HCT116 (cell line): ENCODE data around the gene RNASEH2A. TPM values are rescaled to one million over a fixed set of nuclear protein-coding genes. Genes with fewer than 3 reads are reported as not detected.

Experiments used
- ATAC-seq: fragments of 200-7000 bp; cut with Tn5 transposase; 2 replicates; pipeline ENCODE4 v1.9.1; 2020; ENCODE audit warnings: mild to moderate bottlenecking, moderate library complexity
- BruUV-seq: library from RNA; stranded (reverse); fragments of 400-500 nt; replicated peaks from 2 replicates; lab custom pipeline; 2021; lab: Mats Ljungman, UMichigan
- CTCF ChIA-PET: fragments of 300-600 bp; sonication (Branson Sonifier 250); formaldehyde crosslinking; loops from one replicate; lab custom pipeline; 2021; ENCODE audit warnings: antibody characterized with exemption; lab: Charles Lee
- POLR2A ChIA-PET: fragments of 300-600, 350-600 bp; sonication (Branson Sonifier 250); formaldehyde crosslinking; loops from one replicate; lab custom pipeline; 2021; ENCODE audit warnings: antibody characterized with exemption; lab: Charles Lee
- RAD21 ChIA-PET, 2 experiments: fragments of 300-600 bp; sonication (Branson Sonifier 250); formaldehyde crosslinking; loops; one replicate each; lab custom pipeline; 2023; ENCODE audit warnings: low total read pairs in 2 of 2; ENCODE audit not compliant: uncharacterized antibody in 2 of 2, unreplicated experiment in 2 of 2, low non-redundant PET in 1 of 2; lab: Charles Lee
- DNase-seq: peaks from one replicate; pipeline ENCODE4 v3.0.0-alpha.2; 2010; ENCODE audit warnings: low read depth, low spot score
- H2AFZ ChIP-seq: fragments of 200-600 bp; shearing (Covaris generic), sonication (generic); 2 replicates; pipeline ENCODE4 v1.6.1; 2017; ENCODE audit warnings: low read depth, mixed run types, mixed read lengths, antibody characterized with exemption, low read length; ENCODE audit not compliant: poor library complexity, severe bottlenecking
- H3K27ac ChIP-seq: 2 replicates; pipeline ENCODE4 v1.5.1; 2012; ENCODE audit warnings: low read depth, low read length
- H3K27me3 ChIP-seq: fragments of 200-600 bp; sonication (generic); 2 replicates; pipeline ENCODE4 v1.6.1; 2016; ENCODE audit warnings: mixed run types, low read length, mixed read lengths; ENCODE audit not compliant: insufficient read depth
- H3K36me3 ChIP-seq, 2 experiments: fragments of 200-500 bp in 1 of 2; fragments of 200-600 bp in 1 of 2; sonication (Bioruptor generic) in 1 of 2; sonication (generic) in 1 of 2; 2 replicates each; pipeline versions ENCODE4 v1.5.1 to v1.6.1; 2014 to 2016; ENCODE audit warnings: low read length in 2 of 2, inconsistent platforms in 1 of 2, mixed read lengths in 1 of 2, mixed run types in 1 of 2; ENCODE audit not compliant: insufficient read depth in 2 of 2, control insufficient read depth in 1 of 2
- H3K4me1 ChIP-seq, 2 experiments: fragments of 200-600 bp in 1 of 2; sonication (generic) in 1 of 2; 2 replicates each; pipeline versions ENCODE4 v1.5.1 to v1.6.1; 2012 to 2017; ENCODE audit warnings: low read length in 2 of 2, inconsistent platforms in 1 of 2, mild to moderate bottlenecking in 1 of 2, mixed read lengths in 1 of 2, mixed run types in 1 of 2, moderate library complexity in 1 of 2; ENCODE audit not compliant: insufficient read depth in 2 of 2, control insufficient read depth in 1 of 2
- H3K4me2 ChIP-seq: fragments of 200-600 bp; sonication (generic); 2 replicates; pipeline ENCODE4 v1.6.1; 2017; ENCODE audit warnings: mixed run types, low read length, mixed read lengths
- H3K4me3 ChIP-seq, 2 experiments: fragments of 200-600 bp in 1 of 2; sonication (generic) in 1 of 2; replicated peaks in 1 of 2; 2 replicates each; pipeline ENCODE4 v1.5.1; 2011 to 2016; ENCODE audit warnings: low read length in 2 of 2, control low read depth in 1 of 2, low read depth in 1 of 2, mild to moderate bottlenecking in 1 of 2, mixed read lengths in 1 of 2, mixed run types in 1 of 2
- H3K79me2 ChIP-seq: fragments of 200-600 bp; sonication (generic); 2 replicates; pipeline ENCODE4 v1.6.1; 2017; ENCODE audit warnings: mild to moderate bottlenecking, mixed run types, low read length, moderate library complexity, mixed read lengths; ENCODE audit not compliant: insufficient read depth
- H3K9ac ChIP-seq: fragments of 200-600 bp; sonication (generic); 2 replicates; pipeline ENCODE4 v1.6.1; 2016; ENCODE audit warnings: low read length, mixed read lengths
- H3K9me2 ChIP-seq: fragments of 200-600 bp; sonication (generic), shearing (Covaris generic); 2 replicates; pipeline ENCODE4 v1.6.1; 2017; ENCODE audit warnings: mixed run types, mild to moderate bottlenecking, moderate library complexity; ENCODE audit not compliant: insufficient read depth
- H3K9me3 ChIP-seq, 2 experiments: fragments of 200-500 bp in 1 of 2; fragments of 200-600 bp in 1 of 2; sonication (Bioruptor generic) in 1 of 2; sonication (generic) in 1 of 2; 2 replicates each; pipeline ENCODE4 v1.6.1; 2014 to 2017; ENCODE audit warnings: low read length in 2 of 2, mixed read lengths in 2 of 2, inconsistent platforms in 1 of 2, low read depth in 1 of 2, mild to moderate bottlenecking in 1 of 2, mixed run types in 1 of 2, moderate library complexity in 1 of 2; ENCODE audit not compliant: control insufficient read depth in 1 of 2, insufficient read depth in 1 of 2
- H4K20me1 ChIP-seq: fragments of 200-600 bp; sonication (generic), shearing (Covaris generic); 2 replicates; pipeline ENCODE4 v1.6.1; 2017; ENCODE audit warnings: mixed run types, mild to moderate bottlenecking, moderate library complexity; ENCODE audit not compliant: insufficient read depth
- EGR1 ChIP-seq: IDR thresholded peaks from 2 replicates; pipeline ENCODE4 v1.6.1; 2012; ENCODE audit warnings: low read depth
- JUND ChIP-seq: IDR thresholded peaks from 2 replicates; pipeline ENCODE4 v1.6.1; 2012
- POLR2A ChIP-seq: IDR thresholded peaks from 2 replicates; pipeline ENCODE4 v1.7.0; 2011; ENCODE audit warnings: borderline replicate concordance; ENCODE audit not compliant: insufficient read depth, insufficient read length; ENCODE audit errors: extremely low read depth
- POLR2AphosphoS5 ChIP-seq: IDR thresholded peaks from 2 replicates; pipeline ENCODE4 v1.6.1; 2011; ENCODE audit warnings: mild to moderate bottlenecking, low read depth, low read length, moderate library complexity
- intact Hi-C: fragments of 100-400 bp; cut with micrococcal nuclease; formaldehyde crosslinking; loops from 2 replicates; pipeline ENCODE4 v1.10.0; 2022
- total RNA-seq: library from RNA; stranded (reverse); gene quantifications from one replicate; pipeline ENCODE4 v1.2.1, GENCODE V29; 2021; ENCODE audit not compliant: unreplicated experiment

Gene RNASEH2A
- total RNA-seq, 1 experiment from 2014 or later: 54.5 TPM

DNA sequence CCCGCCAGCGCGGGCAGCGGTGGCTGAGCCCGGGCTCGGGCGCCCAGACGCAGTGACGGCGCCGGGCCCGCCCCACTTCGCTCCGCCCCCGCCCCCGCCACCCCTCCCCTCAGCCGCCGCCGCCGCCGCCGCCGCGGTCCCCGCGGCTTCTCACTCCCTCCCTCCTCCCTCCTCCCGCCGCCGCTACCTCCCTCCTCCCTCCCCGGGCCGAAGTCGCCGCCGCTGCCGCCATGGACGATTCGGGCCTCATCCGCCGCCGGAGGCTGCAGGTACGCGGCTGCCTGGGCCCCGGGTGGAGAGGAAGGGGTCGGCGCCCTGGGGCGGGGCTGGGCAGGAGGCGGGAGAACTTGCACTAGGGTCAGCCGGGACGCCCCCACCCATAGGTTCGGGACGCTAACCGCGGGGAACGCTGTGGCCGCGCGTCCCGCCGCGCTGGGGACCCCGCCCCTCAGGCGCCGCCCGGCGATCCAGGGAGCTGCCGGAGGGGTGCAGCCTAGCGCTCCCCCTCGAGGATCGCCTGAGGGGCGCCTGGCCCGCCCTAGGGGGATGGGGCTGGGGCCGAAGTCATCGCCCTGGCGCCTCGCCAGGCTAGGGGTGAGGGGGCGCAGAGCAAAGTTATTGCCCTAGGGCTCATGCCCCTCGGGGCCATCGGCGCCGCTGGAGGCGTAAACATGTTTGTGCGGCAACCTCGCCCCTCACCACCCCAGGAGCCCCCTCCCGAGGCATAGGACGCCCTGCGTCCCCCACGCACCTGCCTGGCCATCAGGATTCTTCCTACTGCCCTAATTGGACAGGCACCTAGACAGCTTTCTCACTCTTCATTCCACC lies 27.6 kb downstream of the RNASEH2A start:
- CTCF ChIA-PET: interaction anchor here (0.7 to 2.6 kb wide), 9 partner anchors 8 to 131 kb away, joined by 3 to 12 read pairs (median 4); no protein-coding TSS in a partner anchor

DNA sequence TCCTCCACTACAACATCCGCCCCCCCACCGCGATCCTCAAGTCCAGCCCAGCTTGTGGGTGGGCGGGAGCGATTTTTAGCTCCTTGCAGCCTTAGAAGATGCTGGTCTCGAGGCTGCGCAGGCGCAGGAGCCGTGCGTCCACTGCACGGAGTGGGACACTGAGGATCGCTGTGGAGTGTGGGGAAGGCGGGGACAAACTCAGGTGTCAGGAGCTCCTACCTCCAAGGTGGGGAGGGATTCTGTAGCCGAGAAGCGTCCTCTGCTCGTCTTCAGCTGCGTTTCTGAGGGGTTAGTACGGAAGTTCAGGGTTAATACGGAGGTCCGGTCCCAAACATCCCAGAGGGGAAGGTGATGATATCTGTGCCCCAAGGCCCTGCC lies 28.2 kb downstream of the RNASEH2A start, which contains the start of gene RTBDN:
TSS of gene RTBDN (minus strand) at position 14 of the 378 bp plus-strand sequence. CDS start 4,600 bp downstream, outside the sequence.
- Histone ChIP-seq H3K9me2 (no peaks in the 10 kb centered on the region), H3K4me2 (peak within 1 kb of the TSS; percentile 93), H3K27ac (peak within 1 kb of the TSS; percentile 89), H3K9ac (peak within 1 kb of the TSS; percentile 73), H3K9me3 (no peaks in the 10 kb centered on the region), H3K4me3 (peak within 1 kb of the TSS; percentile 65 to 69), H3K27me3 (no peaks in the 10 kb centered on the region), H4K20me1 (no peaks in the 10 kb centered on the region), H3K79me2 (peaks cover 9% of the 10 kb centered on the region; the same call in 1 of the 2 replicates), H2AFZ (no peak within 1 kb of the TSS), H3K36me3 (no peaks in the 10 kb centered on the region), H3K4me1 (peaks cover 41 to 64% of the 10 kb centered on the region in 2 experiments)
- ChIA-PET CTCF (interaction anchor here (0.7 to 2.6 kb wide), 9 partner anchors 9 to 131 kb away, joined by 3 to 12 read pairs (median 4); no protein-coding TSS in a partner anchor), POLR2A (interaction anchor here (0.6 to 3.0 kb wide), 8 partner anchors 9 to 60 kb away, joined by 3 to 14 read pairs (median 3); partner anchors contain the start of genes JUNB, RNASEH2A and THSD8), RAD21 (no interaction called here)
- DNase-seq (no peak), ATAC-seq (peak; percentile 13)
- peak; percentile 57; the same call in 1 of the 2 replicates for TF ChIP-seq EGR1
- no peak for TF ChIP-seq JUND
- BruUV-seq: no TSS peak
- intact Hi-C loops: no loop called here

More for the DNA sequence above, 27.6 kb downstream of the RNASEH2A start:
- ATAC-seq: peak; percentile 28
- RAD21 ChIA-PET: no interaction called here
- peaks cover 3% of the 10 kb centered on the region; the same call in 1 of the 2 replicates for H3K79me2 ChIP-seq
- TF ChIP-seq POLR2AphosphoS5 (0 out of 2 replicates have a peak, but pooled peaks have one; percentile 29), POLR2A (no peak)
- TF ChIP-seq, all 23 proteins: peak for 1
- intact Hi-C loops: no loop called here
- Histone ChIP-seq H2AFZ (no peak overlapping the region), H3K9ac (peak overlapping the region; percentile 73), H4K20me1 (no peaks in the 10 kb centered on the region), H3K9me3 (no peaks in the 10 kb centered on the region), H3K27ac (peak overlapping the region; percentile 89), H3K4me1 (peaks cover 36 to 58% of the 10 kb centered on the region in 2 experiments), H3K9me2 (no peaks in the 10 kb centered on the region), H3K27me3 (no peaks in the 10 kb centered on the region), H3K4me3 (peak overlapping the region; percentile 65 to 69), H3K36me3 (no peaks in the 10 kb centered on the region), H3K4me2 (peak overlapping the region; percentile 93)
- DNase-seq: no peak
- POLR2A ChIA-PET: interaction anchor here (0.6 to 3.0 kb wide), 7 partner anchors 8 to 48 kb away, joined by 3 to 14 read pairs (median 3); partner anchors contain the start of genes JUNB, RNASEH2A and THSD8
- no TSS peak for BruUV-seq
